T-cell (primary cell): Measurements from ENCODE around the gene CFAP77. TPM values are rescaled to one million over a fixed set of nuclear protein-coding genes. Genes with fewer than 3 reads are reported as not detected.

Source experiments
- ATAC-seq, 4 experiments: fragments of 200-7000 bp in 3 of 4; fragments of 150-1000 bp in 1 of 4; cut with Tn5 transposase; replicated peaks in 1 of 4; 1 replicate in 3 of 4; 2 replicates in 1 of 4; pipeline ENCODE4 v1.10.0; 2021; ENCODE audit warnings: moderate library complexity in 3 of 4, mild to moderate bottlenecking in 2 of 4, moderate number of reproducible peaks in 1 of 4
- CTCF ChIA-PET, 2 donors: fragments of 300-600 bp; sonication (Branson Sonifier 250); formaldehyde crosslinking; loops; one replicate each; lab custom pipeline; 2022; ENCODE audit warnings: antibody characterized with exemption in 2 of 2; lab: Charles Lee
- POLR2A ChIA-PET, 2 donors: fragments of 300-600 bp; sonication (Branson Sonifier 250); formaldehyde crosslinking; loops; one replicate each; lab custom pipeline; 2022; ENCODE audit warnings: antibody characterized with exemption in 2 of 2; lab: Charles Lee
- DNase-seq, 35 experiments: peaks; one replicate each; pipeline versions ENCODE4 v3.0.0 to v3.0.0-alpha.2; 2013 to 2023
- H3K27ac ChIP-seq: one replicate; pipeline ENCODE4 v1.5.1; 2013; ENCODE audit warnings: low read length
- H3K27me3 ChIP-seq, 2 experiments: replicated peaks in 1 of 2; 1 replicate in 1 of 2; 2 replicates in 1 of 2; pipeline versions ENCODE4 v1.6.1 to v1.7.0; 2013; ENCODE audit warnings: low read length in 1 of 2, mixed read lengths in 1 of 2; ENCODE audit not compliant: control insufficient read depth in 2 of 2, insufficient read depth in 2 of 2; ENCODE audit errors: extremely low read depth in 1 of 2
- H3K36me3 ChIP-seq, 2 donors: 1 replicate in 1 of 2; 2 replicates in 1 of 2; pipeline versions ENCODE4 v1.6.1 to v1.7.0; 2013; ENCODE audit warnings: low read length in 1 of 2; ENCODE audit not compliant: control insufficient read depth in 2 of 2, insufficient read depth in 1 of 2; ENCODE audit errors: extremely low read depth in 1 of 2
- H3K4me1 ChIP-seq, 2 experiments: 1 replicate in 1 of 2; 2 replicates in 1 of 2; pipeline versions ENCODE4 v1.6.1 to v1.7.0; 2013; ENCODE audit warnings: low read length in 2 of 2, mixed read lengths in 1 of 2; ENCODE audit not compliant: insufficient read depth in 2 of 2, control insufficient read depth in 1 of 2; ENCODE audit errors: extremely low read depth in 1 of 2
- H3K4me3 ChIP-seq, 2 donors: 1 replicate in 1 of 2; 2 replicates in 1 of 2; pipeline versions ENCODE4 v1.5.1 to v1.7.0; 2013; ENCODE audit warnings: mild to moderate bottlenecking in 2 of 2, low read length in 1 of 2, moderate library complexity in 1 of 2; ENCODE audit not compliant: control insufficient read depth in 1 of 2; ENCODE audit errors: extremely low read depth in 1 of 2
- H3K9me3 ChIP-seq: 2 replicates; pipeline ENCODE4 v1.7.0; 2013
- H3K27ac Mint-ChIP-seq, 2 donors: one replicate each; pipeline ENCODE4 v1.8.0; 2020 to 2021; ENCODE audit warnings: mild to moderate bottlenecking in 2 of 2, mixed read lengths in 2 of 2
- H3K27me3 Mint-ChIP-seq, 2 donors: one replicate each; pipeline ENCODE4 v1.8.0; 2021 to 2022; ENCODE audit warnings: mixed read lengths in 2 of 2
- H3K36me3 Mint-ChIP-seq: one replicate; pipeline ENCODE4 v1.8.0; 2021; ENCODE audit warnings: mixed read lengths
- H3K4me1 Mint-ChIP-seq, 3 donors: one replicate each; pipeline ENCODE4 v1.8.0; 2020 to 2022; ENCODE audit warnings: mixed read lengths in 3 of 3, mild to moderate bottlenecking in 1 of 3
- H3K4me3 Mint-ChIP-seq, 3 donors: one replicate each; pipeline ENCODE4 v1.8.0; 2020 to 2022; ENCODE audit warnings: mild to moderate bottlenecking in 3 of 3, mixed read lengths in 3 of 3, moderate library complexity in 3 of 3
- H3K9me3 Mint-ChIP-seq, 3 donors: one replicate each; pipeline ENCODE4 v1.8.0; 2020 to 2022; ENCODE audit warnings: mixed read lengths in 3 of 3
- WGBS: methylation state at CpG from one replicate; pipeline ENCODE4 v1.1.5; 2013; ENCODE audit warnings: missing lambda C conversion rate; ENCODE audit not compliant: insufficient coverage; 5-methylcytosine and 5-hydroxymethylcytosine counted together
- total RNA-seq, 35 experiments: library from RNA in 6 of 35; stranded (reverse) in 6 of 35; fragments of 120-200 nt in 1 of 35; gene quantifications; one replicate each; pipeline versions ENCODE4 v1.2.1 to v1.2.4 and lab custom pipeline; 2013 to 2026

The CFAP77 gene
- total RNA-seq, 5 donors from 2014 or later (not counting 1 experiment from before 2014, with no cell fraction given) = not detected

DNA sequence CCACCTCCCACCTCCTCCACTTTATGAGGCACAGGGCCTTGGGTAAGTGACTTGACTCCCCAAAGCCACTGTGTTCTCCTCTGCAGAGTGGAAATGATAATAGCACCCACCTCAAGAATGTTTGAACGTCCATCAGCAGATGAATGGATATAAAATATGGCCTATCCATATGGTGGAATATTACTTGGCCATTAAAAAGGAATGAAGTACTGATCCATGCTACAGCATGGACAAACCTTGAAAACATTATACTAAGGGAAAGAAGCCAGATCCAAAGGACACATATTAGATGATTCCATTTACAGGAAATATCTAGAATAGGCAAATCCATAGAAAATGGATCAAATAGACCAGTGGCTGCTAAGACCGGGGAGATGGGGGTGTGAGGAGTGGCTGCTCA is 50.2 kb downstream of the CFAP77 start:
- H3K27ac ChIP-seq = no peak overlapping the region
- ChIA-PET POLR2A (no interaction called here), CTCF (no interaction called here)
- no peak overlapping the region for H3K27ac Mint-ChIP-seq
- H3K36me3 Mint-ChIP-seq = no peaks in the 10 kb centered on the region
- H3K9me3 ChIP-seq = no peaks in the 10 kb centered on the region
- H3K4me3 Mint-ChIP-seq = no peak overlapping the region
- H3K9me3 Mint-ChIP-seq = no peaks in the 10 kb centered on the region
- no peaks in the 10 kb centered on the region for H3K4me1 Mint-ChIP-seq
- H3K4me1 ChIP-seq = no peaks in the 10 kb centered on the region
- no peak overlapping the region for H3K4me3 ChIP-seq
- DNase-seq (no peak), ATAC-seq (no peak)
- 100% methylated on average over 1 of the region's 2 CpGs for WGBS
- H3K36me3 ChIP-seq = no peaks in the 10 kb centered on the region
- peaks cover 0 to 47% of the 10 kb centered on the region in 2 experiments for H3K27me3 ChIP-seq
- peaks cover 9 to 16% of the 10 kb centered on the region in 2 donors for H3K27me3 Mint-ChIP-seq

GRCh38 chr9:132461281-132461896 is 51.4 kb downstream of the CFAP77 start:
- no peak overlapping the region for H3K27ac Mint-ChIP-seq
- POLR2A ChIA-PET = no interaction called here
- H3K27me3 ChIP-seq = peaks cover 0 to 39% of the 10 kb centered on the region in 2 experiments
- H3K36me3 Mint-ChIP-seq = no peaks in the 10 kb centered on the region
- no peaks in the 10 kb centered on the region for H3K9me3 Mint-ChIP-seq
- no peak overlapping the region for H3K4me3 ChIP-seq
- no peaks in the 10 kb centered on the region for H3K9me3 ChIP-seq
- H3K4me3 Mint-ChIP-seq = no peak overlapping the region
- no peak for ATAC-seq
- no peak for DNase-seq
- CTCF ChIA-PET = no interaction called here
- 92% methylated on average over 19 of the region's 20 CpGs for WGBS
- H3K27me3 Mint-ChIP-seq = peaks cover 9 to 13% of the 10 kb centered on the region in 2 donors
- no peaks in the 10 kb centered on the region for H3K4me1 ChIP-seq
- no peak overlapping the region for H3K27ac ChIP-seq
- no peaks in the 10 kb centered on the region for H3K36me3 ChIP-seq
- no peaks in the 10 kb centered on the region for H3K4me1 Mint-ChIP-seq

DNA sequence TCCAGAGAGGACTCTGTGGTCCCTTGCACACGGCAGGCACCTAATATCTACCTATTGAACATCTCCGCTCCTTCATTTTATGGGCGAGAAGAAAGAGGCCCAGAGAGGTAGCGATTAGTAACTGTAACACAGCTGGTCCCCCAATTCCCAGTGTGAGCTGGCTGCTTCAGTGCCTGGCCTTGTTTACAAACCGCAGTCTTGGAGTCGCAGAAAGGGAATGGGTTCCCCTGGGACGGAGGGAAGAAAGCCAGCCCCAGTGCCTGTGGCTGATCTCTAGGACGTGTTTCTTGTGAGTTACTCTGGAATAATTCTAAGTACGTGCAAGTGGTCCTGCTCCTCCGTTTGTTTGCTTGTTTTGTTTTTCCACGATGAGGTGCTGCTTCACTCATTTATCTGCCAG is 52.0 kb downstream of the CFAP77 start:
- 91% methylated on average over 9 of the region's 11 CpGs for WGBS
- no peaks in the 10 kb centered on the region for H3K4me1 Mint-ChIP-seq
- peaks cover 4 to 13% of the 10 kb centered on the region in 2 donors for H3K27me3 Mint-ChIP-seq
- H3K36me3 Mint-ChIP-seq = no peaks in the 10 kb centered on the region
- H3K4me3 Mint-ChIP-seq = no peak overlapping the region
- ChIA-PET CTCF (no interaction called here), POLR2A (no interaction called here)
- Histone ChIP-seq H3K27me3 (peaks cover 0 to 37% of the 10 kb centered on the region in 2 experiments), H3K4me1 (no peaks in the 10 kb centered on the region), H3K9me3 (no peaks in the 10 kb centered on the region), H3K27ac (no peak overlapping the region), H3K36me3 (no peaks in the 10 kb centered on the region), H3K4me3 (no peak overlapping the region)
- DNase-seq = no peak
- H3K9me3 Mint-ChIP-seq = no peaks in the 10 kb centered on the region
- no peak overlapping the region for H3K27ac Mint-ChIP-seq
- ATAC-seq = no peak

GRCh38 chr9:132464547-132464946 is 54.5 kb downstream of the CFAP77 start:
- POLR2A ChIA-PET = no interaction called here
- H3K4me3 ChIP-seq = no peak overlapping the region
- peaks cover 0 to 29% of the 10 kb centered on the region in 2 experiments for H3K27me3 ChIP-seq
- H3K36me3 ChIP-seq = no peaks in the 10 kb centered on the region
- no peaks in the 10 kb centered on the region for H3K4me1 ChIP-seq
- Mint-ChIP-seq H3K4me3 (no peak overlapping the region), H3K36me3 (no peaks in the 10 kb centered on the region), H3K4me1 (no peaks in the 10 kb centered on the region), H3K27me3 (peaks cover 8 to 17% of the 10 kb centered on the region in 2 donors), H3K27ac (no peak overlapping the region), H3K9me3 (no peaks in the 10 kb centered on the region)
- DNase-seq (no peak), ATAC-seq (no peak)
- 89% methylated on average over 5 of the region's 9 CpGs for WGBS
- CTCF ChIA-PET = interaction anchor here in 1 of 2 donors (0.7 kb wide), 1 partner anchor 42 kb away, joined by 4 read pairs; no protein-coding TSS in a partner anchor
- H3K9me3 ChIP-seq = no peaks in the 10 kb centered on the region
- H3K27ac ChIP-seq = no peak overlapping the region

DNA sequence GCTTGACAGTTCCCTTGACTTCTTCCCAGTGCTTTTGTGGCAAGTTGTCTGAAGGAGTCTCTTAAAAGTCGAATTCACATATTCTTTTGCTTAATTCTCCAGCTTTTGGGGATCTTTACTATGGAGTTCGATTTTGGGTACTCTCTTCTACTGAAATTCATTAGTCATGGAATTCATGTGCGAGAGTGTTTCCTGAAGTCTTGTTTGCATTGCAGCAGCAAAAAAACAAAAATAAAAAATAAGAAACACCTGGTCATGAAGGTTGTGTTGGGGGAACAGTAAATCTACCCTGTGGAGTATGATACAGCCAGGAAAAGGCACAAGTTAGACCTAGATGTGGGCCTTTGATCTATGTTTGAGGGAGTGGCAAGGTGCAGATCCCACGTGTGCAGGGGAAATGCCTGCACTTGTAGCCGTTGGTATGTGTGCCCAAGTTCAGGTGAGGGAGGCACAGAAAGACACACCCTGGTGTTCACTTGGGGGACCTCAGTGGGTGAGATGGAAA is 55.2 kb downstream of the CFAP77 start:
- ChIA-PET CTCF (interaction anchor here in 1 of 2 donors (0.7 kb wide), 1 partner anchor 42 kb away, joined by 4 read pairs; no protein-coding TSS in a partner anchor), POLR2A (no interaction called here)
- H3K27me3 Mint-ChIP-seq = peaks cover 8 to 17% of the 10 kb centered on the region in 2 donors
- H3K9me3 ChIP-seq = no peaks in the 10 kb centered on the region
- DNase-seq = no peak
- H3K4me1 ChIP-seq = no peaks in the 10 kb centered on the region
- no peaks in the 10 kb centered on the region for H3K36me3 ChIP-seq
- no peaks in the 10 kb centered on the region for H3K4me1 Mint-ChIP-seq
- no peak overlapping the region for H3K4me3 ChIP-seq
- H3K27ac ChIP-seq = no peak overlapping the region
- WGBS = 17% methylated on average over 1 of the region's 5 CpGs
- no peak overlapping the region for H3K4me3 Mint-ChIP-seq
- ATAC-seq = no peak
- H3K36me3 Mint-ChIP-seq = no peaks in the 10 kb centered on the region
- no peak overlapping the region for H3K27ac Mint-ChIP-seq
- peaks cover 0 to 29% of the 10 kb centered on the region in 2 experiments for H3K27me3 ChIP-seq
- H3K9me3 Mint-ChIP-seq = no peaks in the 10 kb centered on the region

GRCh38 chr9:132472199-132472598 is 62.2 kb downstream of the CFAP77 start:
- WGBS = 56% methylated on average over 2 of the region's 4 CpGs
- Histone ChIP-seq H3K4me3 (no peak overlapping the region), H3K4me1 (no peaks in the 10 kb centered on the region), H3K9me3 (no peaks in the 10 kb centered on the region), H3K27me3 (peaks cover 0 to 11% of the 10 kb centered on the region in 2 experiments), H3K27ac (no peak overlapping the region), H3K36me3 (no peaks in the 10 kb centered on the region)
- Mint-ChIP-seq H3K27me3 (peaks cover 11 to 18% of the 10 kb centered on the region in 2 donors), H3K4me3 (no peak overlapping the region), H3K27ac (no peak overlapping the region), H3K4me1 (peaks cover 0 to 2% (median 0%) of the 10 kb centered on the region in 3 donors), H3K36me3 (no peaks in the 10 kb centered on the region), H3K9me3 (no peaks in the 10 kb centered on the region)
- POLR2A ChIA-PET = no interaction called here
- ATAC-seq (no peak), DNase-seq (no peak)
- CTCF ChIA-PET = no interaction called here
